C4-2B (cell line): Measurements from ENCODE around the gene IL18.

Source experiments
- CTCF ChIP-seq: fragments of 450-650 bp; conservative IDR thresholded peaks from 2 replicates; pipeline ENCODE4 v1.5.1; 2017; ENCODE audit warnings: mild to moderate bottlenecking
- ZFX ChIP-seq: fragments of 450-650 bp; IDR thresholded peaks from 2 replicates; pipeline ENCODE4 v1.6.1; 2017

GRCh38 chr11:112113539-112114457, 50.1 kb downstream of the IL18 start:
- TF ChIP-seq CTCF (peak; percentile 69), ZFX (no peak)
